Natural killer cell (primary cell): ENCODE results near the gene SLC22A4. TPM values are rescaled to one million over a fixed set of nuclear protein-coding genes. Genes with fewer than 3 reads are reported as not detected.

ENCODE experiments used
- ATAC-seq, 3 donors: fragments of 150-1000 bp in 2 of 3; fragments of 200-7000 bp in 1 of 3; cut with Tn5 transposase; 1 replicate in 1 of 3; 2 replicates in 2 of 3; pipeline ENCODE4 v1.10.0; 2021; ENCODE audit warnings: mild to moderate bottlenecking in 2 of 3, moderate library complexity in 2 of 3
- DNase-seq, 2 donors: peaks; one replicate each; pipeline versions ENCODE4 v3.0.0 to v3.0.0-alpha.2; 2013 to 2021; ENCODE audit warnings: mixed read lengths in 1 of 2
- H3K27ac ChIP-seq: one replicate; pipeline ENCODE4 v1.5.1; 2013; ENCODE audit warnings: mild to moderate bottlenecking, low read length
- H3K27me3 ChIP-seq: one replicate; pipeline ENCODE4 v1.6.1; 2013; ENCODE audit warnings: low read length; ENCODE audit not compliant: control insufficient read depth, insufficient read depth
- H3K36me3 ChIP-seq: one replicate; pipeline ENCODE4 v1.6.1; 2013; ENCODE audit warnings: low read length; ENCODE audit not compliant: control insufficient read depth, insufficient read depth
- H3K4me1 ChIP-seq: one replicate; pipeline ENCODE4 v1.6.1; 2013; ENCODE audit warnings: low read length; ENCODE audit not compliant: control insufficient read depth, insufficient read depth
- H3K4me3 ChIP-seq: one replicate; pipeline ENCODE4 v1.5.1; 2013; ENCODE audit warnings: low read length
- H3K9me3 ChIP-seq: one replicate; pipeline ENCODE4 v1.6.1; 2013; ENCODE audit warnings: low read length; ENCODE audit not compliant: control insufficient read depth, insufficient read depth
- H3K27ac Mint-ChIP-seq, 2 donors: one replicate each; pipeline ENCODE4 v1.8.0; 2022; ENCODE audit warnings: mild to moderate bottlenecking in 2 of 2, mixed read lengths in 2 of 2, moderate library complexity in 1 of 2
- H3K27me3 Mint-ChIP-seq, 2 donors: one replicate each; pipeline ENCODE4 v1.8.0; 2022; ENCODE audit warnings: low read depth in 2 of 2, mixed read lengths in 2 of 2
- H3K36me3 Mint-ChIP-seq: one replicate; pipeline ENCODE4 v1.8.0; 2022; ENCODE audit warnings: mixed read lengths
- H3K4me1 Mint-ChIP-seq, 2 donors: one replicate each; pipeline ENCODE4 v1.8.0; 2022; ENCODE audit warnings: mixed read lengths in 2 of 2
- H3K4me3 Mint-ChIP-seq: one replicate; pipeline ENCODE4 v1.8.0; 2022; ENCODE audit warnings: mild to moderate bottlenecking, moderate library complexity, mixed read lengths
- H3K9me3 Mint-ChIP-seq, 2 donors: one replicate each; pipeline ENCODE4 v1.8.0; 2022; ENCODE audit warnings: mixed read lengths in 2 of 2
- WGBS: methylation state at CpG from one replicate; pipeline ENCODE4 v1.1.7; 2013; ENCODE audit warnings: missing lambda C conversion rate; ENCODE audit not compliant: insufficient coverage; 5-methylcytosine and 5-hydroxymethylcytosine counted together
- intact Hi-C: fragments of 100-400 bp; cut with micrococcal nuclease; formaldehyde crosslinking; loops from one replicate; pipeline ENCODE4 v1.14.2; 2022
- total RNA-seq, 4 donors: library from RNA; stranded (reverse); fragments of 120-200 nt in 1 of 4; gene quantifications; one replicate each; pipeline versions ENCODE4 v1.2.3 to v1.2.4, GENCODE V29; 2013 to 2022
- TF ChIP-seq, protein P1 (sequence below): fragments of 200-600 bp; IDR thresholded peaks from one replicate; pipeline ENCODE4 v1.8.0; 2022; ENCODE audit warnings: antibody characterized with exemption

Gene SLC22A4
- total RNA-seq, 3 donors from 2014 or later (not counting 1 experiment from before 2014, with no cell fraction given): 0.14 to 2.3 (median 0.27) TPM

DNA sequence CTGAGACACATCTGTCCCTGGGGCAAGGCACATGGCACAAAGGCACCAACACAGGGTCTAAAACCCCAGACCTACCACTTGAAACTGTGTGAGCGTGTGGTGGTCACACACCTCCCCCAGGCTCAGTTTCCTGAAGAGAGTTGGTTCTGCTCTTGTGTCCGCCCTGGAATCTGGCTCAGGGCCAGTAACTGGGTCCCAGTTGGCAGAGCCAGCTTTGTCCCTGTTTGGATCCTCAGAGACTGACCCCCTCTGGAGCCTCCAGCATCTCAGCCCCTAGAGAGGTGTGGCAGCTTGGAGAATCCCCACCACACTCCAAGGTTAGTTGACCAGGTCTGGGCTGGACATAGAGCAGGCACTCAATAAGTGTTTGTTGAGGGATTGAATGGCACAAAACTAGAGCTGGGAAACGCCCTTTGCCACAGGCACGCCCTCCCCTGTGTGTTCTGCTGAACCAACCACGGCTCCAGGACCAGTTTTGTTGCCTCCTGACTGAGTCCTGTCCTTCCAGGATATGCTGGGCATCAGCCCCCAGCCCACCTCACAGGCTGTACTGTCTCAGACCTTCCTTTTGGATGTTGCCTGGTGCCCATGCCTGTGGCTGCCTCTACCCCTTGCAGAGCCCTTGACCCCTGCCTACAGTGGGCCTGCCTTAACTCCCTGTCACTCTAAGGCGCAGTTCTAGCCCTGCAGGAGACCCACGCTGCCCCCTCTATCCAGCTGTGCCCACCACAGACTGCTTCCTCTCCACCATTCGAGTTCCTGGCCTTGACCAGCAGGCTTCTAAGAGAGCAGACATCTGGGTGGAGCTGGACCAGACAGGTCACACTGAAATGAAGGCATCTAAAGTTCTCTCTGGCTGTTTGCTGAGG is 40.5 kb upstream of the SLC22A4 start:
- TF ChIP-seq, protein P1, sequence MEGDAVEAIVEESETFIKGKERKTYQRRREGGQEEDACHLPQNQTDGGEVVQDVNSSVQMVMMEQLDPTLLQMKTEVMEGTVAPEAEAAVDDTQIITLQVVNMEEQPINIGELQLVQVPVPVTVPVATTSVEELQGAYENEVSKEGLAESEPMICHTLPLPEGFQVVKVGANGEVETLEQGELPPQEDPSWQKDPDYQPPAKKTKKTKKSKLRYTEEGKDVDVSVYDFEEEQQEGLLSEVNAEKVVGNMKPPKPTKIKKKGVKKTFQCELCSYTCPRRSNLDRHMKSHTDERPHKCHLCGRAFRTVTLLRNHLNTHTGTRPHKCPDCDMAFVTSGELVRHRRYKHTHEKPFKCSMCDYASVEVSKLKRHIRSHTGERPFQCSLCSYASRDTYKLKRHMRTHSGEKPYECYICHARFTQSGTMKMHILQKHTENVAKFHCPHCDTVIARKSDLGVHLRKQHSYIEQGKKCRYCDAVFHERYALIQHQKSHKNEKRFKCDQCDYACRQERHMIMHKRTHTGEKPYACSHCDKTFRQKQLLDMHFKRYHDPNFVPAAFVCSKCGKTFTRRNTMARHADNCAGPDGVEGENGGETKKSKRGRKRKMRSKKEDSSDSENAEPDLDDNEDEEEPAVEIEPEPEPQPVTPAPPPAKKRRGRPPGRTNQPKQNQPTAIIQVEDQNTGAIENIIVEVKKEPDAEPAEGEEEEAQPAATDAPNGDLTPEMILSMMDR: no peak
- DNase-seq: no peak
- Histone ChIP-seq H3K9me3 (no peaks in the 10 kb centered on the region), H3K4me1 (peaks cover 10% of the 10 kb centered on the region), H3K4me3 (no peak overlapping the region), H3K36me3 (no peaks in the 10 kb centered on the region), H3K27me3 (peaks cover 17% of the 10 kb centered on the region), H3K27ac (no peak overlapping the region)
- no peaks in the 10 kb centered on the region for H3K36me3 Mint-ChIP-seq
- no peaks in the 10 kb centered on the region for H3K9me3 Mint-ChIP-seq
- H3K4me1 Mint-ChIP-seq: peaks cover 0 to 4% of the 10 kb centered on the region in 2 donors
- no peak for ATAC-seq
- intact Hi-C loops: no loop called here
- peaks cover 13% of the 10 kb centered on the region in 2 donors for H3K27me3 Mint-ChIP-seq
- 80% methylated on average over 8 of the region's 8 CpGs for WGBS
- H3K4me3 Mint-ChIP-seq: no peak overlapping the region
- H3K27ac Mint-ChIP-seq: no peak overlapping the region

DNA sequence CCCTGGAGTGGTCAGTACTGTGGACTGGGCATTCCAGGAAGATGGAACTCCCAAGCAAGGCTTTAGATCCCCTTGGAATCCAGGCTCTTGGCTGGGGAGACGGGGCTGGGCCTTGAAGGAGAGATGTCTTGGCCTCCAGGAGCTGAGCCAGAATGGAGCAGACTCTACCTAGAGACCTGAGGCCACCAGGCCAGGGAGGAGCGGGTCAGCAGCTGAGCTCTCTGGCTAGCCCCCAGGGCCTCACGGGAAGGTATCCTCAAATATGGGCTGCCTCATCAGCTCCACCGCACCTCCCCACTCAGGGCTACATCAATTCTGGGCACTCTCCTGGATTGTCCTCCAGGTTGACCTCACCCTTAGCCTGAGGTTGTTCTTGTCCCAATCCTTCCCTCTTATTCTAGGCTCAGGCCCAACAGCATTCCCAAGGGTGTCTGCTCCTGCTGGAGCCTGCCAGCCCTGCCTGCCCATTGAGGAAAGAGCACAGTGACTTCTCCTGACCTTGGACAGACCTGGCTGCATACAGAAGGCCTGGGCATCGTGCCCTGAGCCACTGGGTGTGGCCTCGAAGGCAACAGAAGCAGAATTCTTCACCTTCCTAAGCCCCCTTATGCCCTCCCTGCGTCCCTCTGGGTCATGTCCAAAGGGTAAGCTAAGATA is 39.7 kb upstream of the SLC22A4 start:
- TF ChIP-seq, protein P1: no peak
- no peaks in the 10 kb centered on the region for H3K36me3 Mint-ChIP-seq
- no peak overlapping the region for H3K27ac ChIP-seq
- peaks cover 0 to 4% of the 10 kb centered on the region in 2 donors for H3K4me1 Mint-ChIP-seq
- intact Hi-C loops: no loop called here
- H3K36me3 ChIP-seq: no peaks in the 10 kb centered on the region
- H3K27me3 Mint-ChIP-seq: peaks cover 13% of the 10 kb centered on the region in 2 donors
- no peak overlapping the region for H3K4me3 Mint-ChIP-seq
- 68% methylated on average over 5 of the region's 7 CpGs for WGBS
- H3K27ac Mint-ChIP-seq: no peak overlapping the region
- DNase-seq (no peak), ATAC-seq (no peak)
- H3K9me3 Mint-ChIP-seq: no peaks in the 10 kb centered on the region
- no peaks in the 10 kb centered on the region for H3K9me3 ChIP-seq
- peaks cover 17% of the 10 kb centered on the region for H3K27me3 ChIP-seq
- H3K4me1 ChIP-seq: peaks cover 10% of the 10 kb centered on the region
- no peak overlapping the region for H3K4me3 ChIP-seq

DNA sequence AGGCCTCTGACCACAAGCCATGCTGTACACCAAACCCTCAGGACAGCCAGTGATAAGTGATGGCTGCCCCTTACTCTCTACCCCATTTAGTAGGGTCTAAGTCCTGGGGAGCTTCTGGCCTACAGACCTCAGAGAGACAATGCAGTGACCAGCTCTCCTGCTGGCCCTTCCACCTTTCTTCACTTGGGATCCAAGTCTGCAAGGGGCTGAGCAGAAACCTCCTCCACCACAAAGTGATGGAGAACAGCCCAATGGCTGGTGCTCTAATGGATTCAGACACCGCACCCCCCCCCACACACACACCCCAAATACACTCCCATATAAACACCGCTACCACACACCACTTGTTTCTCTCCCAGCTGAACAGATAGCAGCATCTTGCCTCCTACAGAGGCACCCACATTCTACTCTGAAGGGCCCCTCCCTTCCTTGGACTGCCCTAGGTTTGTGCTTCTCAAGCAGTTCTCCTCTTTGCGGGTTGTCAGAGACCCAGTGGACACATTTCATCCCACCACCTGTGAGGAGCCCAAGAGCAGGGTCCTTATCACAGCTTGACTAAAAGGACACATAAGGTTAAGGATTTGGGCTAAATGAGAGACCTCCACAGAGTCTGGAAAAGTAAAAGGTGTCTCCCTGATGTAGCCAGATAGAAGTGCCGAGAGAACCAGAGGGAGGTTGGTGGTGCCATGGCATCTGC is 38.0 kb upstream of the SLC22A4 start:
- WGBS: 95% methylated on average over 4 of the region's 4 CpGs
- H3K4me3 Mint-ChIP-seq: no peak overlapping the region
- Histone ChIP-seq H3K4me1 (peaks cover 10% of the 10 kb centered on the region), H3K27ac (no peak overlapping the region), H3K36me3 (no peaks in the 10 kb centered on the region), H3K4me3 (no peak overlapping the region), H3K27me3 (peaks cover 17% of the 10 kb centered on the region), H3K9me3 (no peaks in the 10 kb centered on the region)
- H3K27ac Mint-ChIP-seq: no peak overlapping the region
- DNase-seq (peak in 1 of 2 donors; percentile 12), ATAC-seq (no peak)
- intact Hi-C loops: no loop called here
- peaks cover 13 to 18% of the 10 kb centered on the region in 2 donors for H3K27me3 Mint-ChIP-seq
- no peaks in the 10 kb centered on the region for H3K36me3 Mint-ChIP-seq
- H3K4me1 Mint-ChIP-seq: peaks cover 0 to 9% of the 10 kb centered on the region in 2 donors
- H3K9me3 Mint-ChIP-seq: no peaks in the 10 kb centered on the region
- TF ChIP-seq, protein P1: no peak
